ENCODE measurements around the gene ZNF777. TPM values are rescaled to one million over a fixed set of nuclear protein-coding genes. Genes with fewer than 3 reads are reported as not detected.
"Not testable (repeated sequence)": the region's sequence is repeated elsewhere in the genome, so short reads cannot be mapped to it uniquely, and the experiment has no call there.

ZNF777 gene
- total and polyA plus RNA-seq, 2 experiments from 2014 or later, result 5.6 to 14.8 TPM

DNA sequence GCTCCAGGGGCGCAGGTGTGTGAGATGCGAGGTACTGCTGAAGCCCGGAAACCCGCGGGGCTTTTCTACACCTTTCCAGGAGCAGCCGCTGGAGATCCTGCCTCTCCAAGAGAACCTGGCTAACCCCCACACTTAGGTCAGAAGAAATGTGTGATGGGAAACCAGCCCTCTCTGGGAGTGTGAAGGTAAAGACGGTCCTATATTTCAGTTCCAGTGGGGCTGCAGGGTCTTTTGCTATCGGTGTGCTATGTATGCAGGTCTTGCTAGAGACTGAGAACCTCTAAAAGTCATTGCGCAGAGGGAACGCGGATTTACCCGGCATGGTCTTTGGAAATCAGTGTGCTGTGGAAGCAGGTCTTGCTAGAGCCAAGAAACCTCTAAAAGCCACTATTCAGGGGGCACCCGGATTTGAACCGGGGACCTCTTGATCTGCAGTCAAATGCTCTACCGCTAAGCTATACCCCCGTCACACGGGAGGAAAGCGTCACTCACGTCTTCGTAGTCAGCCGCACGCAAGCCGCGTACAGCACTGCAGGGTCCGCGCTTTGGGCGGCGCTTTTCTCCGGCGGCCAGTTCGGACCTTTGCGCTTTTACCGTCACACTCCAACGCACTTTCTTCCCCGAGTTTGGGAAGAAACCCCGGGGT lies 46.0 kb downstream of the ZNF777 start:
- Histone ChIP-seq H4K20me1 (ENCODE audit: insufficient read depth, poor library complexity, severe bottlenecking) (no peaks in the 10 kb centered on the region), H3K9me3 (ENCODE audit: low read depth) (no peaks in the 10 kb centered on the region), H3K27me3 (no peaks in the 10 kb centered on the region), H2AFZ (peak overlapping the region; percentile 74), H3K4me3 (no peak overlapping the region), H3K79me2 (no peaks in the 10 kb centered on the region), H3K27ac (peak overlapping the region; percentile 59), H3K4me1 (ENCODE audit: insufficient read depth) (no peaks in the 10 kb centered on the region), H3K4me2 (peak overlapping the region; percentile 73), H3K9me2 (replicated peaks; ENCODE audit: insufficient read depth) (no peaks in the 10 kb centered on the region), H3K36me3 (replicated peaks; ENCODE audit: insufficient read depth, low read depth) (no peaks in the 10 kb centered on the region)
- TF ChIP-seq EZH2phosphoT487 (IDR thresholded peaks at IDR 0.05; ENCODE audit: low read depth, severe bottlenecking, unreplicated experiment) (no peak), EZH2 (IDR thresholded peaks at IDR 0.05; ENCODE audit: borderline replicate concordance) (no peak), CTCF (IDR thresholded peaks at IDR 0.05; ENCODE audit: poor library complexity) (no peak)
- DNase-seq (ENCODE audit: low spot score), result peak; percentile 79
- WGBS (ENCODE audit: low lambda C conversion rate, missing lambda C conversion rate), result 3% methylated on average over 36 of the region's 36 CpGs

DNA sequence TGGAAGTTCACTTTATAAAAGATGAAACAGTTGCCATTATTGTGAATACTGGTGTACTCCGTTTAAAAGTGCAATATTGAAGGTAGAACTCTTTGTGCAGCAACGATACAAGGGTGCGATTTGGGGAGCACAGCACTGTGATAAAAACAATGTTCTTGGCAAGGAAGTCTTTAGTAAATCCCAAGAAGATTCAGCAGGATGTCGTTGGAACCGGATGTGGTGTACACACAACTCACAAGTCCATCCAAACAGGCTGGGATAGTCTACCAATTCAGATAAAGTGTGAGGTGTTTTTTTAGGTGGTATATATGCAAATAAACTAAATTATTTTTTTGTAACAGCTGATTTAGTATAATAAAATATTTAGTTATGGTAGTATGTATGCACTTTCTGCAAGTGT lies 46.7 kb downstream of the ZNF777 start:
- DNase-seq (ENCODE audit: low spot score), result no peak
- no peaks in the 10 kb centered on the region for H3K79me2 ChIP-seq
- 74% methylated on average over 5 of the region's 5 CpGs for WGBS (ENCODE audit: low lambda C conversion rate, missing lambda C conversion rate)
- H3K4me3 ChIP-seq, result no peak overlapping the region
- H3K27me3 ChIP-seq, result no peaks in the 10 kb centered on the region
- no peaks in the 10 kb centered on the region for H4K20me1 ChIP-seq (ENCODE audit: insufficient read depth, poor library complexity, severe bottlenecking)
- H2AFZ ChIP-seq, result peak overlapping the region; percentile 74
- no peaks in the 10 kb centered on the region for H3K9me2 ChIP-seq (replicated peaks; ENCODE audit: insufficient read depth)
- no peak overlapping the region for H3K27ac ChIP-seq
- H3K4me1 ChIP-seq (ENCODE audit: insufficient read depth), result no peaks in the 10 kb centered on the region
- H3K36me3 ChIP-seq (replicated peaks; ENCODE audit: insufficient read depth, low read depth), result no peaks in the 10 kb centered on the region
- H3K4me2 ChIP-seq, result peak overlapping the region; percentile 73
- H3K9me3 ChIP-seq (ENCODE audit: low read depth), result no peaks in the 10 kb centered on the region
- no peak for TF ChIP-seq EZH2 (IDR thresholded peaks at IDR 0.05; ENCODE audit: borderline replicate concordance)
- no peak for TF ChIP-seq CTCF (IDR thresholded peaks at IDR 0.05; ENCODE audit: poor library complexity)
- TF ChIP-seq EZH2phosphoT487 (IDR thresholded peaks at IDR 0.05; ENCODE audit: low read depth, severe bottlenecking, unreplicated experiment), result no peak

DNA sequence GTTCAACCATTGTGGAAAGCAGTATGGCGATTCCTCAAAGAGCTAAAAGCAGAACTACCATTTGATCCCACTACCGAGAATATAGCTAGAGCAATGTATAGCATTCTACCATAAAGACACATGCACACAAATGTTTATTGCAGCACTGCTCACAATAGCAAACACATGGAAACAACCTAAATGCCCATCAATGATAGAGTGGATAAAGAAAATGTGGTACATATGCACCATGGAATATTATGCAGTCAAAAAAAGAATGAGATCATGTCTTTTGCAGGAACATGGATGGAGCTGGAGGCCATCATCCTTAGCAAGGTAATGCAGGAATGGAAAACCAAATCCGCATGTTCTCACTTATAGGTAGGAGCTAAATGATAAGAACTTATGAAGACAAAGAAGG lies 47.8 kb downstream of the ZNF777 start:
- H3K4me1 ChIP-seq (ENCODE audit: insufficient read depth); H3K9me2 ChIP-seq (replicated peaks; ENCODE audit: insufficient read depth); H3K9me3 ChIP-seq (ENCODE audit: low read depth); H3K27me3 ChIP-seq; H3K27ac ChIP-seq; H3K79me2 ChIP-seq; H4K20me1 ChIP-seq (ENCODE audit: insufficient read depth, poor library complexity, severe bottlenecking); H3K36me3 ChIP-seq (replicated peaks; ENCODE audit: insufficient read depth, low read depth); DNase-seq (ENCODE audit: low spot score); H3K4me2 ChIP-seq; H2AFZ ChIP-seq; H3K4me3 ChIP-seq: not testable (repeated sequence)
- WGBS (ENCODE audit: low lambda C conversion rate, missing lambda C conversion rate), result 94% methylated on average over 3 of the region's 3 CpGs

GRCh38 chr7:149409895-149410294 lies 51.0 kb downstream of the ZNF777 start:
- Histone ChIP-seq H3K9me2 (replicated peaks; ENCODE audit: insufficient read depth) (no peaks in the 10 kb centered on the region), H3K4me2 (no peak overlapping the region), H3K4me1 (ENCODE audit: insufficient read depth) (no peaks in the 10 kb centered on the region), H4K20me1 (ENCODE audit: insufficient read depth, poor library complexity, severe bottlenecking) (no peaks in the 10 kb centered on the region), H2AFZ (no peak overlapping the region), H3K9me3 (ENCODE audit: low read depth) (no peaks in the 10 kb centered on the region), H3K27ac (no peak overlapping the region), H3K4me3 (no peak overlapping the region), H3K79me2 (no peaks in the 10 kb centered on the region), H3K36me3 (replicated peaks; ENCODE audit: insufficient read depth, low read depth) (no peaks in the 10 kb centered on the region), H3K27me3 (no peaks in the 10 kb centered on the region)
- TF ChIP-seq CTCF (IDR thresholded peaks at IDR 0.05; ENCODE audit: poor library complexity) (no peak), EZH2 (IDR thresholded peaks at IDR 0.05; ENCODE audit: borderline replicate concordance) (no peak), EZH2phosphoT487 (IDR thresholded peaks at IDR 0.05; ENCODE audit: low read depth, severe bottlenecking, unreplicated experiment) (no peak)
- 87% methylated on average over 6 of the region's 6 CpGs for WGBS (ENCODE audit: low lambda C conversion rate, missing lambda C conversion rate)
- no peak for DNase-seq (ENCODE audit: low spot score)
